ENCODE data around the gene HDLBP. TPM values are rescaled to one million over a fixed set of nuclear protein-coding genes. Genes with fewer than 3 reads are reported as not detected.

The HDLBP gene
- total RNA-seq, 1 donor: 1,418 TPM

DNA sequence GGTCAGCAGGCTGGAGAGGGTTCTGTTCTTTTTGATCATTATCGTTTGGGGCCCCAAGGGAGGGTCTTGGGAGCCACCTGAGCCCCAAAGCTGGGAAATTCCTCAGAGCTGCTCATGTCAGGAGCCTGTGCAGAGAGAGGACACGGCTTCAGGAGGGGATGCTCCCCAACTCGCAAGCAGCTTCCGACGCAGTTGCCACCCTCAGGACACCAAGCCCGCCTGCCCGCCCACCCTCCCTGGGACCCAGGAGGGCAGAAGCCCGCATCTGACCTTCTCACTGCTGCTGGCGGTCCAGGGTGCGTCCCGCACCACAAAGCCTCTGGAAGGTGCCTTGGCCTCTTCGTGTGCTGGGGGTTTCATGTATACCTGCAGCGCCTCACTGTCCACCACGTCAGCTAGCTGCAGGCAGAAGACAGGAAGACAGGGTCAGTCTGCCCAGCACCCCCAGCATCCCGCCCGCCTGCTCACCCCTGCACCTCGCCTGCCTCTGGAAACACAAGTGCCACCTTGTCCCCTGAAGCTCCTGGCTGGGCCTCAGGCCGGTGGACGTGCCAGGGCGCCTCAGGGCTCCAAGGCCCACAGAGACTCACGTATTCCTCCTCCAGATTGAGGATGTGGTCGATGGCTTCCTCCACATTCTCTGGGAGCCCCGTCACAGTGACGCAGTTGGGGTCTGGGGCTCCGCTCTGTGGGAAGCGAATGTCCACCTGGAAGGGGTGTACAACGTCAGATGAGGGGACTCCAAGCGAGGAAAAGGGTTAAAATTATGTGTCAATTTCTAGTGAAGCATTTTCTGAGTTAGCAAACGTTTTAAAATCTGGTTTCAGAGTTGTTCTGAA, 85.7 kb downstream of the HDLBP start:
- Histone ChIP-seq H2AFZ (ENCODE audit: low read length) (no peak overlapping the region), H3K4me1 (ENCODE audit: insufficient read depth, low read length) (peaks cover 2% of the 10 kb centered on the region), H3K36me3 (ENCODE audit: insufficient read depth, low read length) (peaks cover 84% of the 10 kb centered on the region), H4K20me1 (ENCODE audit: insufficient read depth, low read length) (peaks cover 71% of the 10 kb centered on the region), H3K4me3 (ENCODE audit: insufficient read depth, low read length) (no peak overlapping the region), H3K27me3 (ENCODE audit: insufficient read depth, low read length) (no peaks in the 10 kb centered on the region), H3K27ac (ENCODE audit: low read depth, low read length) (no peak overlapping the region), H3K79me2 (ENCODE audit: insufficient read depth, low read length) (peaks cover 33% of the 10 kb centered on the region), H3K4me2 (ENCODE audit: insufficient read depth, low read length) (no peak overlapping the region), H3K9me3 (ENCODE audit: low read depth, low read length) (no peaks in the 10 kb centered on the region)
- TF ChIP-seq, protein P1, sequence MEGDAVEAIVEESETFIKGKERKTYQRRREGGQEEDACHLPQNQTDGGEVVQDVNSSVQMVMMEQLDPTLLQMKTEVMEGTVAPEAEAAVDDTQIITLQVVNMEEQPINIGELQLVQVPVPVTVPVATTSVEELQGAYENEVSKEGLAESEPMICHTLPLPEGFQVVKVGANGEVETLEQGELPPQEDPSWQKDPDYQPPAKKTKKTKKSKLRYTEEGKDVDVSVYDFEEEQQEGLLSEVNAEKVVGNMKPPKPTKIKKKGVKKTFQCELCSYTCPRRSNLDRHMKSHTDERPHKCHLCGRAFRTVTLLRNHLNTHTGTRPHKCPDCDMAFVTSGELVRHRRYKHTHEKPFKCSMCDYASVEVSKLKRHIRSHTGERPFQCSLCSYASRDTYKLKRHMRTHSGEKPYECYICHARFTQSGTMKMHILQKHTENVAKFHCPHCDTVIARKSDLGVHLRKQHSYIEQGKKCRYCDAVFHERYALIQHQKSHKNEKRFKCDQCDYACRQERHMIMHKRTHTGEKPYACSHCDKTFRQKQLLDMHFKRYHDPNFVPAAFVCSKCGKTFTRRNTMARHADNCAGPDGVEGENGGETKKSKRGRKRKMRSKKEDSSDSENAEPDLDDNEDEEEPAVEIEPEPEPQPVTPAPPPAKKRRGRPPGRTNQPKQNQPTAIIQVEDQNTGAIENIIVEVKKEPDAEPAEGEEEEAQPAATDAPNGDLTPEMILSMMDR (IDR thresholded peaks at IDR 0.05; ENCODE audit: extremely low read depth, low read depth, low read length): no peak
- peak; percentile 49 for DNase-seq (ENCODE audit: insufficient read length, low spot score, missing footprints)

DNA sequence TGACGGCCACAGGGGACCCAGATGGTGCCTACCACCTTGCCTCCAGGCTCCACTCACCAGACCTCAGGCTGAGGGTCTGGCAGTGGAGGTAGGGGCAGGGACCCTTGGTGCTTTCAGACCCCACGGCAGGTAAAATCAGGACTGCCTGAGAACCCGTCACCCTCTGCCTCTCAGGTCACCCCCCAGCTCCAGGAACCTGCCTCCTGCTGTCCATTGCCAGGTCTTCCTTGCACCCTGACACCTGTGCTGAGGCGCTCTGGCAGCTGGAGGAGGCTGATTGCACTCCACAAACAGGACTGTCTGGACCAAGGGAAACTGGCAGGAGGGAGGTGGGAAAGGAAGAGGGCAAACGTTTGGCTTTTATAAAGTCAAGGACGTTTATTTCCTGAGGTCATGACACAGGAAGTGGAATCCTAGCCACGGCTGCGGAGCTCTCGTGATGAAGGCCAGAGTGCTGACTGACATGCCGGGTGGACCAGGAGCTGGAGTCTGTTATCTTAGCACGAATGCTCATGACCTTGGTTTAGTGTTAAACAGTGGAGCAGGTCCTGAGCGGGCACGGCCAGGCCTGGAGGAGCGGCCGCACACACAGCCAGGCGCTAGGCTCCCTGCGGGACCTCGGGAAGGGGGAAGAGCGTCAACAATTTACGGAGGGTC, 86.5 kb downstream of the HDLBP start:
- Histone ChIP-seq H3K4me1 (ENCODE audit: insufficient read depth, low read length) (peaks cover 10% of the 10 kb centered on the region), H2AFZ (ENCODE audit: low read length) (no peak overlapping the region), H3K9me3 (ENCODE audit: low read depth, low read length) (no peaks in the 10 kb centered on the region), H3K79me2 (ENCODE audit: insufficient read depth, low read length) (peaks cover 25% of the 10 kb centered on the region), H3K36me3 (ENCODE audit: insufficient read depth, low read length) (peaks cover 77% of the 10 kb centered on the region), H3K27ac (ENCODE audit: low read depth, low read length) (no peak overlapping the region), H3K4me3 (ENCODE audit: insufficient read depth, low read length) (no peak overlapping the region), H4K20me1 (ENCODE audit: insufficient read depth, low read length) (peaks cover 71% of the 10 kb centered on the region), H3K27me3 (ENCODE audit: insufficient read depth, low read length) (no peaks in the 10 kb centered on the region), H3K4me2 (ENCODE audit: insufficient read depth, low read length) (no peak overlapping the region)
- DNase-seq (ENCODE audit: insufficient read length, low spot score, missing footprints): peak; percentile 81
- TF ChIP-seq, protein P1 (IDR thresholded peaks at IDR 0.05; ENCODE audit: extremely low read depth, low read depth, low read length): no peak

DNA sequence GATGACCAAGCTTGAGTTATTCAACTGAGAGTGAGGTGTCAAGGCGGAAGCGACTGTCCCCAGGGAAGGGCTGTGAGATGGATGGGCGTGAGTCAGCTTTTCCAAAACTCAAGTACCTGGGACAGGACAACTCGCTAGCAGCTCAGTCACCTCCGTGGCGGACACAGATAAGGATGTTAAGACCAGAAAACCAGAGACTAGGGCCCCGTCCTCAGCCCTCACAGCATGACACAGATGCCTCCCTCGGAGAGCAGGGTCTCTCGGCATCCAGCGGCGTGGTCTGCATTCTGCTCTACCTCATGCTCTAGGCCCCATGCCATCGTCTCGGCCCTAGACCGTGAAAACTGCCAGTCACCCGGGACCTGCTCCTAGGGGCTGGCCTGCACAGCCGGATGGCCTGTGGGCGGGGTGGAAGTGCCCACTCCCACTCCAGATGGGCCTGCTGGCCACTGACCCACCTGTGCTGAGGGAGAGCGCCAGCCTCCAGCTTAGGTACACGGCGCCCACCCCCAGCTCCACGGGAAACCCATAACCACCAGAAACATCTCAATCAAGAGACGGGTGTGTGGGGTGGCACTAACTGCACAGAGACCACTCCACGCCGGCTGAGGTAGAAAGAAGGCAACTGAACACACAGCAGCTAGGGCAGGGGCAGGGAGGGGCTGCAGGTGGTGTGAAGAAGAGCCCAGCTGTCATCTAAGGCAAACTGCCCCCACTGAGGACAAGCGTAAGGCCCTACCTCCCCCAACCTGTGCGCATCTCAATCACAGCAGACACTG, 87.2 kb downstream of the HDLBP start:
- peaks cover 18% of the 10 kb centered on the region for H3K79me2 ChIP-seq (ENCODE audit: insufficient read depth, low read length)
- no peaks in the 10 kb centered on the region for H3K27me3 ChIP-seq (ENCODE audit: insufficient read depth, low read length)
- H3K4me2 ChIP-seq (ENCODE audit: insufficient read depth, low read length): no peak overlapping the region
- no peak overlapping the region for H3K4me3 ChIP-seq (ENCODE audit: insufficient read depth, low read length)
- peaks cover 15% of the 10 kb centered on the region for H3K4me1 ChIP-seq (ENCODE audit: insufficient read depth, low read length)
- TF ChIP-seq, protein P1 (IDR thresholded peaks at IDR 0.05; ENCODE audit: extremely low read depth, low read depth, low read length): no peak
- no peak overlapping the region for H3K27ac ChIP-seq (ENCODE audit: low read depth, low read length)
- H2AFZ ChIP-seq (ENCODE audit: low read length): no peak overlapping the region
- no peaks in the 10 kb centered on the region for H3K9me3 ChIP-seq (ENCODE audit: low read depth, low read length)
- peaks cover 69% of the 10 kb centered on the region for H3K36me3 ChIP-seq (ENCODE audit: insufficient read depth, low read length)
- peak; percentile 90 for DNase-seq (ENCODE audit: insufficient read length, low spot score, missing footprints)
- peaks cover 67% of the 10 kb centered on the region for H4K20me1 ChIP-seq (ENCODE audit: insufficient read depth, low read length)

Data from osteoblast (primary cell).